WI38 (cell line): ENCODE measurements around the gene ASGR2.

ENCODE experiments used
- H3K4me3 ChIP-seq: 2 replicates; pipeline ENCODE4 v1.5.1; 2011; ENCODE audit warnings: low read depth, mild to moderate bottlenecking, control low read depth, low read length
- TF ChIP-seq, protein P1 (sequence below): IDR thresholded peaks from 2 replicates; pipeline ENCODE4 v1.5.1; 2012; ENCODE audit warnings: low read depth, mild to moderate bottlenecking, control low read depth, low read length

The ASGR2 gene

DNA sequence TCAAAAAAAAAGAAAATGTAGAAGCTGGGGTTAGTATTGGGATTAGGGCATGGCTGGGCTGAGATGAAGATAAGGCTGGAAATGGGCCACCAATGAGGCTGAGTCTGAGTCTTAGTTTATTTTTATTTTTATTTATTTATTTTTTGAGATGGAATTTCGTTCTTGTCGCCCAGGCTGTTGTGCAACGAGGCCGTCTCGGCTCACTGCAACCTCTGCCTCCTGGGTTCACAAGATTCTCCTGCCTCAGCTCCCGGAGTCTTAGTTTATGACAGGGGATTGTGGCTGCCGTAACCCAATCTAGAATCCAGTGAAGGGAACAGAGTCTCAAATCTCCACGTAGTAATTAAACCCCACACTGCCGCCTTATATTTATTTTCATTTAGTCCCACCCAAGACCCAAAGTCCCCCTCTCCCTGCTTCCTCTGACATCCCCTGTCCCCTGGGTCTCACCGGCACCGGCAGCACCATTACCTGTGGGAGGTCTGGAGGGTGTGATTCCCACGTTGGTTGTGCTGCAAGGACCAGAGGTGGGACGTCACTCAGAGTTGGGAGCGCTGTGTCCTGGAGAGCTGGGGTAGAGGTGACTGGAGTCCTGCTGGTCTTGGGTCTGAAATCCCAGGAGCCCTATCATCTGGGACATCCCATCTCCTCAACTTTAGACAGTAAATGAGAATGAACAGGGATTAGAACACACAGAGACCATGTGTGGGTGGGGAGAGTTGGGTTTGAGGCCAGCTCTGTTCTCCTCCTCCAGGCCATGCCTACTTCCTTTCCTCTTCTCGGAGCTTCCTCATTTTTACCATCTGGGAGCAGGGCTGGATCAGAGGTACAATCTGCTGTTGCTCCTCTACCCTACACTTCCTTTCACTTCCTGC is 34.8 kb downstream of the ASGR2 start, which contains the start of gene CLEC10A:
Gene CLEC10A (minus strand): TSS at position 671 of the 875 bp plus-strand sequence. CDS start 1,439 bp downstream, outside the sequence.
- H3K4me3 ChIP-seq: no peak within 1 kb of the TSS
- TF ChIP-seq, protein P1, sequence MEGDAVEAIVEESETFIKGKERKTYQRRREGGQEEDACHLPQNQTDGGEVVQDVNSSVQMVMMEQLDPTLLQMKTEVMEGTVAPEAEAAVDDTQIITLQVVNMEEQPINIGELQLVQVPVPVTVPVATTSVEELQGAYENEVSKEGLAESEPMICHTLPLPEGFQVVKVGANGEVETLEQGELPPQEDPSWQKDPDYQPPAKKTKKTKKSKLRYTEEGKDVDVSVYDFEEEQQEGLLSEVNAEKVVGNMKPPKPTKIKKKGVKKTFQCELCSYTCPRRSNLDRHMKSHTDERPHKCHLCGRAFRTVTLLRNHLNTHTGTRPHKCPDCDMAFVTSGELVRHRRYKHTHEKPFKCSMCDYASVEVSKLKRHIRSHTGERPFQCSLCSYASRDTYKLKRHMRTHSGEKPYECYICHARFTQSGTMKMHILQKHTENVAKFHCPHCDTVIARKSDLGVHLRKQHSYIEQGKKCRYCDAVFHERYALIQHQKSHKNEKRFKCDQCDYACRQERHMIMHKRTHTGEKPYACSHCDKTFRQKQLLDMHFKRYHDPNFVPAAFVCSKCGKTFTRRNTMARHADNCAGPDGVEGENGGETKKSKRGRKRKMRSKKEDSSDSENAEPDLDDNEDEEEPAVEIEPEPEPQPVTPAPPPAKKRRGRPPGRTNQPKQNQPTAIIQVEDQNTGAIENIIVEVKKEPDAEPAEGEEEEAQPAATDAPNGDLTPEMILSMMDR: no peak

DNA sequence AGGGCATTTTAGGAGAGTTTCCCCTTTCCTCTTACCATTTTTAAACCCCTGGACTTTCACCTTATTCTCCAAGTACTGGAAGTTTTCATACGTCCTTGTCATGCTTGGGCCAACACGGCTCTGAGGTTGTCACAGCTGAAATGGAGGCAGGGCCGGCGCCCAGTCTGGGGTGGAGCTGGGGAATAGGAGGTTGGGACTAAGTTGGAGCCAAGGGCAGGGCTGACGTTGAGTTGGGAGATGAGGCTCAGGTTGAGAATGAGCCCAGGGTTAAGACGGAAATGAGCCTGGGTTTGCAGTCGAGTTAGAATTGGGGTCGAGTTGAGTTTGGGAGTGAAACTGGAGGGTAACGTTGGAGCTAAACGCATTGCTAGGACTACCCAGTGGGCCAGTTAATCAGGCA is 35.9 kb downstream of the ASGR2 start:
- H3K4me3 ChIP-seq: no peak overlapping the region
- TF ChIP-seq, protein P1: no peak

DNA sequence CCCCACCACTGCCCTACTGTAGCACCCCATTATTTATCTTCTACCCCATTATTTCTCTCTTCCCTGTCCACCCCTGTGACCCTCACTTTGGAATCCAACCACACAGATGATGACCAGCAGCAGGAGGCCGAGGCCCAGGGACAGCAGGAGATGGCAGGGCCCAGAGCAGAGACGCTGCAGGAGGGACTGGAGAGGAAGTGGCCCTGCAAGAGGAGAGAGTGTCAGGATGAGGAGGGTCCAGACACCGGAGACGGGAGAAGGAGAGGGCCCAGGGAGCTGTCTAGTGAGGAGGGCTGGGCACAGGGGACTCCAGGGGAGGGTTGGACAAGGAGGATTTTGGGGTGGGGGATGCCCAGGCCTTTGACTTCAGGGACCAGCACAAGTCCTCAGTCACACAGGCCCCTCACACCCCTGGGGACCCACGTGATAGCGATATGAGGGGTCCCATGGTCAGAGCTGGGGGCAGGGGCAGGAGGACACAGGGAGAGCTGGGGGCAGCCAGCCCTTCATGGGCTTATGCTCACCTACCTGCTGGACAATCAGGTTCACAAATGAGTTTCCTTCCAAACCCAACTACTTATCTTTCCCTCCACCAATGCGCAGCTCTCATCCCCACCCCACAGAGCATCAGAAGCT is 36.6 kb downstream of the ASGR2 start:
- no peak overlapping the region for H3K4me3 ChIP-seq
- TF ChIP-seq, protein P1: no peak

DNA sequence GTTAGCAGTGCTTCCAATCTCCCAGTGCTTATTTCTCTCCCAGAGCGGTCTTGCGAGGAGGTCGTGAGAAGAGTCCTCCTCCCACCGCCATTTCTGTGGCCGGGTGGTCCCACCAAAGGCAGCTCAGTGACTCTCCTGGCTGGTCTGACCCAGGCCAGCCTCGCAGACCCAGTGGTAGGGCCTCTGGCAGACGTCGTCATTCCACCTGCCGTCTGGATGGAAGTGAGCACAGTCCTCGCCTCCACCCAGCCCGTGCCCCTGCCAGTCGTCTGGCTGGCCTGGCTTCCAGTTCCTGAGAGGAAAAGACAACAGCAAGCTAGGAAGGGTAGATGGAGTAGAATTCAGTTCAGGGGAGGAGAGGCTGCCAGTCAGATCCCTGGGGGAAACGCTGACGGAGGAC is 39.7 kb downstream of the ASGR2 start:
- TF ChIP-seq, protein P1: no peak
- H3K4me3 ChIP-seq: no peak overlapping the region

DNA sequence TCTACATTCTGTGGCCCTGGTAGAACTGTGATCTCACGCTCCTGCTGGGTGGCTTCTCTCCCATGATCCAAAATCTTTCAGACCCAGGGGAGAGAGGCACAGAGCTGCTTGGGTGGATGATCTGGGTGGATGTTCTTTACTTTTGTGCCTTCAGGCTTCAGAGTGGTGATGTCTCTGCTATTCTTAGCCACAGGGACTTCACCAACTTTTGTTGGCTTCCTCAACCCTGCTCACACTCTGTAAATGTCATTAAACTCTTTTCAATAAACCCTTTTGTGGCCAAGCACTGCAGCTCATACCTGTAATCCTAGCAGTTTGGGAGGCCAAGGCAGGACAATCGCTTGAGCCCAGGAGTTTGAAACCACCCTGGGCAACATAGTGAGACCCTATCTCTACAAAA is 42.2 kb downstream of the ASGR2 start:
- no peak overlapping the region for H3K4me3 ChIP-seq
- TF ChIP-seq, protein P1: no peak

DNA sequence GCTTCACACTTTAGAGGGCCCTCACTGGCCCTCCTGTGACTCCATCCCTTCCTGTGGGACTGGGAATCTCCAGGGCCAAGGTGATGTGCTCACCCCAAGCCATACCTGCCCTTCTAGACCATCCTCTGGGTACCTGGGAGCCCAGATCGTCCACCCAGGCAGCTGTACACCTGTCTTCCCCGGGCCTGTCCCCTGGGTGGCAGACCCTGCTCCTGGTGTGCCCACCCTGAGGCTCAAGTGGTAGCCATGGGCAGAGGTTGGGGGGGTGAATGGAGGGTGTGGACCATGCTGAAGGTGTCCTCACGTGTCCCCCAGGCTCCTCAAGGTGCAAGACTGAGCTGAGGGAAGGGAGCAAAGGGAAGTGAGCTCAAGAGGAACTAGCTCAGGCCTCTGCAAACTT is 43.9 kb downstream of the ASGR2 start:
- TF ChIP-seq, protein P1: no peak

DNA sequence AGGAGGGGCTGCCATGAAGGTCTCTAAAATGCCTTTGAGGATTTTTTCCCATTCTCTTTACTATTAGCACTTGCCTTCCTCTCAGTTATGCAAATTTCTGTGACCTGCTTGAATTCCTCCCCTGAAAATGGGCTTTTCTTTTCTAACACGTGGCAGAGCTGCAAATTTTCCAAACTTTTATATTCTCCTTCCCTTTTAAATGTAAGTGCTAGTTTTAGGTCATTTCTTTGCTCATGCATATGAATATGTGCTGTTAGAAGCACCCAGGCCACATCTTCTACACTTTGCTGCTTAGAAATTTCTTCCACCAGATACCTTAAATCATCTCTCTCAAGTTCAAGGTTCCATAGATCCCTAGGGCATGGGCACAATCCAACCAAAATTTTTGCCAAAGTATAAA is 46.4 kb downstream of the ASGR2 start:
- no peak overlapping the region for H3K4me3 ChIP-seq
- TF ChIP-seq, protein P1: no peak

More for the DNA sequence above, 43.9 kb downstream of the ASGR2 start:
- H3K4me3 ChIP-seq: no peak overlapping the region
